Activated T-cell treated with anti-CD3 and anti-CD28 coated beads, Interleukin-2, amount 50 U/mL, for 72 hours (primary cell): ENCODE data around the gene SSX4B. TPM values are rescaled to one million over a fixed set of nuclear protein-coding genes. Genes with fewer than 3 reads are reported as not detected.
"Not testable (repeated sequence)": the region's sequence is repeated elsewhere in the genome, so short reads cannot be mapped to it uniquely, and the experiment has no call there.

Experiments used
- ATAC-seq, 2 donors: fragments of 150-1000 bp; cut with Tn5 transposase; replicated peaks in 1 of 2; 2 replicates each; pipeline ENCODE4 v1.10.0; 2021; ENCODE audit warnings: moderate library complexity in 2 of 2, mild to moderate bottlenecking in 1 of 2
- DNase-seq, 2 donors: peaks; one replicate each; pipeline ENCODE4 v3.0.0; 2021 to 2022; ENCODE audit warnings: mixed read lengths in 1 of 2
- H3K27ac Mint-ChIP-seq: one replicate; pipeline ENCODE4 v1.8.0; 2022; ENCODE audit warnings: mild to moderate bottlenecking, moderate library complexity, mixed read lengths
- H3K27me3 Mint-ChIP-seq: one replicate; pipeline ENCODE4 v1.8.0; 2022; ENCODE audit warnings: low read depth, mixed read lengths
- H3K36me3 Mint-ChIP-seq, 2 donors: one replicate each; pipeline ENCODE4 v1.8.0; 2022; ENCODE audit warnings: mixed read lengths in 2 of 2, mild to moderate bottlenecking in 1 of 2; ENCODE audit not compliant: insufficient read depth in 2 of 2
- H3K4me1 Mint-ChIP-seq: one replicate; pipeline ENCODE4 v1.8.0; 2022; ENCODE audit warnings: low read depth, mixed read lengths
- H3K4me3 Mint-ChIP-seq, 2 donors: one replicate each; pipeline ENCODE4 v1.8.0; 2022; ENCODE audit warnings: mild to moderate bottlenecking in 2 of 2, mixed read lengths in 2 of 2, moderate library complexity in 2 of 2
- H3K9me3 Mint-ChIP-seq, 2 donors: one replicate each; pipeline ENCODE4 v1.8.0; 2022; ENCODE audit warnings: mixed read lengths in 2 of 2
- total RNA-seq, 2 donors: library from RNA; stranded (reverse); gene quantifications; one replicate each; pipeline ENCODE4 v1.2.3, GENCODE V29; 2022

The SSX4B gene
- not detected for total RNA-seq

DNA sequence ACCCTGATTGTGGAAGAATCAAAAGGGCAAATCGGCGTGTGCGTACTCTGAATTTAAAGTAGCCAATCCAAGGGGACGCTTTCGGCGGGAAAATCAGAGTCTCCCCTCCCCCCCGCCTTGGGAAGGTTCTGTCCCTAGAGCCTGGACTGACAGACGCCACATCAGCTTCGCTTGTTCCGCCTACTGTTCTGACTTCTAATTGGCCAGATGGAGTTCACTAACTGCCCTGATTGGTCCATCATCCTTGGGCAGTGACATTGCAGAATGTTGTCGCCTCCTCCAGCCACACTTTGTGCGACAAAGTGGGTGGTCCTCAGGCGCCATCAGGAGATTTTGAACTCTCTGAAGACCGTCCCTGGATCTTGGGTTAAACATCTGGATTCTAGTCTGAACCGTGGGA, at the start of gene SSX4B:
Gene SSX4B, minus strand, starts transcription at position 101 of the 400 bp plus-strand sequence. CDS start 588 bp downstream, outside the sequence.
- H3K36me3 Mint-ChIP-seq, H3K27me3 Mint-ChIP-seq, ATAC-seq, H3K4me3 Mint-ChIP-seq, H3K4me1 Mint-ChIP-seq, H3K9me3 Mint-ChIP-seq, H3K27ac Mint-ChIP-seq, DNase-seq: not testable (repeated sequence)

DNA sequence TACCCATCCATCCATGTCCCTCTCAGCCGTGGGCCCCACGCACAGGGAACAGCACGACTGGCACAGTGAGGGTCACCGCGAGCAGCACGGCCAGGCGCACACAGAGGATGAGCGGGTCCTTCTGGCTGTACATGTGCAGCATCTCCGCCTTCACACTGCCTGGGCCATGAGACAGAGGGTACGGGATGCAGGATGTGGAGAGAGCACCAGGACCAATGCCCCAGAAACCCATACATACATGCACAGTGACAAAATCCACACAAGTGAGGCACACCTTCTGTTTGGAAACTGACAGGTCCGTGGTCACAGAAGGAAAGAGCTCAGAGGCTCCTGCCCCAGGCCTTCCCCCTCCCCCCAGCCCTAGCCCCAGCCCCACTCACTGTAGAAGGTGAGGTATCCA, 48.8 kb upstream of the SSX4B start:
- Mint-ChIP-seq H3K4me1 (peaks cover 46% of the 10 kb centered on the region), H3K9me3 (no peaks in the 10 kb centered on the region), H3K36me3 (peaks cover 13 to 28% of the 10 kb centered on the region in 2 donors), H3K27ac (no peak overlapping the region), H3K4me3 (no peak overlapping the region), H3K27me3 (no peaks in the 10 kb centered on the region)
- ATAC-seq (no peak), DNase-seq (no peak)

DNA sequence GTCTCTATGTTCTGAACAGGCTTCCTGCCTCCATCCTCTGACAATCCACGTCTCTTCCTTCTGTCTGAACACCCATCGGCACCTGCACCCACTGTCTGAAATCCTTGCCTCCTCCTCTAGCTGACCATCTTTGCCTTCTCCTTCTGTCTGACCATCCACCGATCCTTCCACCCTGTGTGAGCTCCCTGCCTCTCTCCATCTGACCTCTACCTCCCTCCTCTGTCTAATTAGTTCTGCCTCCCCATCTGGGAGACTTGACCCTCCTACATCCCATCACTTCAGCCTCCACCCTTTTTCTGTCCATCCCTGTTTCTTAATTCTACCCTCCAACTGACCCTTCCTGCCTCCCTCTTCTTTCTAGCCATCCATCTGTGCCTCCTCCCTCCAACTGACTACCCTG, 48.3 kb upstream of the SSX4B start:
- H3K36me3 Mint-ChIP-seq, result peaks cover 10 to 25% of the 10 kb centered on the region in 2 donors
- no peak for DNase-seq

GRCh38 chrX:48459483-48459882, 47.7 kb upstream of the SSX4B start:
- Mint-ChIP-seq H3K4me1 (peaks cover 34% of the 10 kb centered on the region), H3K36me3 (peaks cover 10 to 25% of the 10 kb centered on the region in 2 donors), H3K9me3 (no peaks in the 10 kb centered on the region), H3K27ac (peak overlapping the region; percentile 38), H3K27me3 (no peaks in the 10 kb centered on the region), H3K4me3 (no peak overlapping the region)
- no peak for DNase-seq
- no peak for ATAC-seq

More for the DNA sequence above, 48.3 kb upstream of the SSX4B start:
- Mint-ChIP-seq H3K4me3 (peak overlapping the region in 1 of 2 donors; percentile 8), H3K27me3 (no peaks in the 10 kb centered on the region), H3K27ac (peak overlapping the region; percentile 87), H3K9me3 (no peaks in the 10 kb centered on the region), H3K4me1 (peaks cover 40% of the 10 kb centered on the region)
- no peak for ATAC-seq

- Mint-ChIP-seq H3K27me3 (no peaks in the 10 kb centered on the region), H3K9me3 (no peaks in the 10 kb centered on the region), H3K27ac (no peak overlapping the region), H3K4me1 (peaks cover 27% of the 10 kb centered on the region), H3K36me3 (peaks cover 7 to 20% of the 10 kb centered on the region in 2 donors), H3K4me3 (no peak overlapping the region)
- ATAC-seq (no peak), DNase-seq (no peak)
Observed at GRCh38 chrX:48458711-48459110, 47.0 kb upstream of the SSX4B start.

DNA sequence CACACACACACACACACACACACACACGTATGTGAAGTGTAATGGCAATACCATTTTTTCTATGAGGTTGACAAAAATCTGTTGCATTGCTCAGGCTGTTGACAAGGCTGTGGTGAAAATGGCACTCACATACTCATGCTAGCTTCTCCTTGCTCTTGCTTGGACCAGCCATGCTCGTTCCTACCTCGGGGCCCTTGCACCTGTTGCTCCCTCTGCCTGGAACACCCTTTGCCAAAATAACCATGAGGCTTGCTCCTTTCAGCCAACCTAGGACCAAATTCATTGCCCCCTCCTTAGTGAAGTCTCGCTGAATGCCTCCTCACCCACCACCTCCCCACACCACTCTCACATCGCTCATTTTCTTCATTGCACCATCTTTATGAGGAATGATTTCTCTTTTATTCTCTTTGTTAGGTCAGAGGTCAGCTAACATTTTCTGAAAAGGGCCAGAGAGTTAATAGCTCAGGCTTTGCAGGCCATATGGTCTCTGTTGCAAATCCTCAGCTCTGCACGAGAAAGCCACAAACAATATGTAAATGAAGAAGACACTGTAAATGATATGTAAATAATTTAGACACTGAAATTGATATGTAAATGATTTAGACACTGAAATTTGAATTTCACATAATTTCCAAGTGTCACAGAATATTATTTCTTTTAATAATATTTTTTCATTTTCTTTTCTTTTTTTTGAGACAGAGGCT, 45.0 kb upstream of the SSX4B start:
- DNase-seq, result no peak
- H3K9me3 Mint-ChIP-seq, result no peaks in the 10 kb centered on the region
- peak overlapping the region; percentile 46 for H3K27ac Mint-ChIP-seq
- no peaks in the 10 kb centered on the region for H3K27me3 Mint-ChIP-seq
- H3K4me1 Mint-ChIP-seq, result peaks cover 15% of the 10 kb centered on the region
- peaks cover 7 to 16% of the 10 kb centered on the region in 2 donors for H3K36me3 Mint-ChIP-seq
- ATAC-seq, result no peak
- no peak overlapping the region for H3K4me3 Mint-ChIP-seq

GRCh38 chrX:48451708-48452107, 39.9 kb upstream of the SSX4B start:
- H3K9me3 Mint-ChIP-seq, result no peaks in the 10 kb centered on the region
- no peaks in the 10 kb centered on the region for H3K36me3 Mint-ChIP-seq
- DNase-seq (no peak), ATAC-seq (no peak)
- H3K27me3 Mint-ChIP-seq, result peaks cover 7% of the 10 kb centered on the region
- no peaks in the 10 kb centered on the region for H3K4me1 Mint-ChIP-seq
- no peak overlapping the region for H3K4me3 Mint-ChIP-seq
- no peak overlapping the region for H3K27ac Mint-ChIP-seq

DNA sequence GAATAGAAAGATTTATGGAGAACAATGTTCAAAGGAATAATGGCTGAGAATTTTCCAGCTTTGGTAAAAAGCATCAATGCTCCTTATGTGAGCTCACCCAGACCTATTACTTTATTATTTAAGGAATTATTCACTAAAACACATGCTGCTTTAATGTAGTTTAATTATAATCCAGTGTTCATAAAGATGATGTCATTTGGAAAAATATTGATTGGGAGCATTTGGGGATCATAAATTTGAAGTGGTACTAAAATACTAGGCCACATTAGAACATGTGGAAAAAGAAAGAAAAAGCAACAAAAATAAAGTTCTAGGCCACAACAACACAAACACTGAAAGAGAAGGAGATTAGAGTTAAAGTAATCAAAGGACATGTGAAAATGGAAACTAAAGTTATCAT, 38.3 kb upstream of the SSX4B start:
- DNase-seq (no peak), ATAC-seq (no peak)
- no peak overlapping the region for H3K4me3 Mint-ChIP-seq
- H3K4me1 Mint-ChIP-seq, result no peaks in the 10 kb centered on the region
- H3K36me3 Mint-ChIP-seq, result no peaks in the 10 kb centered on the region
- no peak overlapping the region for H3K27ac Mint-ChIP-seq
- no peaks in the 10 kb centered on the region for H3K9me3 Mint-ChIP-seq
- peaks cover 16% of the 10 kb centered on the region for H3K27me3 Mint-ChIP-seq

DNA sequence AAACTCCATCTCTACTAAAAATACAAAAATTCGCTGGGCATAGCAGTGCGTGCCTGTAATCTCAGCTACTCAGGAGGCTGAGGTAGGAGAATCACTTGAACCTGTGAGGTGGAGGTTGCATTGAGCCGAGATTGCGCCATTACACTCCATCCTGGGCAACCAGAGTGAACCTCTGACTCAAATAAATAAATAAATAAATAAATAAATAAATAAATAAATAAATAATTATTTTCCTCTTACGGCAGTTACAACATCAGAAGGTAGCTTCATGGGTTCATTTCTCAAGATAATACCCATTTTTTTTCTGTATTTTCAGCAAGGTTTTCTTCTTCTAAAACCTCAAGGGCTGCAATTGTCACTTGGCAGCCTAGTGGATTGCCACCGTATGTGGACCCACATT, 35.4 kb upstream of the SSX4B start:
- not testable (repeated sequence) for H3K4me3 Mint-ChIP-seq, H3K9me3 Mint-ChIP-seq, H3K4me1 Mint-ChIP-seq, H3K36me3 Mint-ChIP-seq, ATAC-seq, DNase-seq, H3K27ac Mint-ChIP-seq
- H3K27me3 Mint-ChIP-seq, result peaks cover 37% of the 10 kb centered on the region

DNA sequence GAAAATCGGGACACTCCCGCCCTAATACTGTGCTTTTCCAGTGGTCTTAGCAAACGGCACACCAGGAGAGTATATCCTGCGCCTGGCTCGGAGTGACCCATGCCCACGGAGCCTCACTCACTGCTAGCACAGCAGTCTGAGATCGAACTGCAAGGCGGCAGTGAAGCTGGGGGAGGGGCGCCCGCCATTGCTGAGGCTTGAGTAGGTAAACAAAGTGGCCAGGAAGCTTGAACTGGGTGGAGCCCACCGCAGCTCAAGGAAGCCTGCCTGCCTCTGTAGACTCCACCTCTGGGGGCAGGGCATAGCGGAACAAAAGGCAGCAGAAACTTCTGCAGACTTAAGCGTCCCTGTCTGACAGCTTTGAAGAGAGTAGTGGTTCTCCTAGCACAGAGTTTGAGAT, 22.0 kb upstream of the SSX4B start:
- DNase-seq, ATAC-seq, H3K9me3 Mint-ChIP-seq, H3K27ac Mint-ChIP-seq, H3K36me3 Mint-ChIP-seq, H3K4me1 Mint-ChIP-seq, H3K4me3 Mint-ChIP-seq: not testable (repeated sequence)
- peaks cover 15% of the 10 kb centered on the region for H3K27me3 Mint-ChIP-seq

- H3K27ac Mint-ChIP-seq, H3K4me3 Mint-ChIP-seq: not testable (repeated sequence)
Observed at GRCh38 chrX:48430166-48430565, 18.4 kb upstream of the SSX4B start.

GRCh38 chrX:48429606-48430005, 17.8 kb upstream of the SSX4B start:
- not testable (repeated sequence) for H3K27me3 Mint-ChIP-seq, H3K4me1 Mint-ChIP-seq, ATAC-seq, DNase-seq, H3K9me3 Mint-ChIP-seq, H3K27ac Mint-ChIP-seq, H3K36me3 Mint-ChIP-seq, H3K4me3 Mint-ChIP-seq

More at GRCh38 chrX:48430166-48430565, 18.4 kb upstream of the SSX4B start:
- not testable (repeated sequence) for H3K9me3 Mint-ChIP-seq, H3K4me1 Mint-ChIP-seq, DNase-seq, ATAC-seq, H3K27me3 Mint-ChIP-seq, H3K36me3 Mint-ChIP-seq

DNA sequence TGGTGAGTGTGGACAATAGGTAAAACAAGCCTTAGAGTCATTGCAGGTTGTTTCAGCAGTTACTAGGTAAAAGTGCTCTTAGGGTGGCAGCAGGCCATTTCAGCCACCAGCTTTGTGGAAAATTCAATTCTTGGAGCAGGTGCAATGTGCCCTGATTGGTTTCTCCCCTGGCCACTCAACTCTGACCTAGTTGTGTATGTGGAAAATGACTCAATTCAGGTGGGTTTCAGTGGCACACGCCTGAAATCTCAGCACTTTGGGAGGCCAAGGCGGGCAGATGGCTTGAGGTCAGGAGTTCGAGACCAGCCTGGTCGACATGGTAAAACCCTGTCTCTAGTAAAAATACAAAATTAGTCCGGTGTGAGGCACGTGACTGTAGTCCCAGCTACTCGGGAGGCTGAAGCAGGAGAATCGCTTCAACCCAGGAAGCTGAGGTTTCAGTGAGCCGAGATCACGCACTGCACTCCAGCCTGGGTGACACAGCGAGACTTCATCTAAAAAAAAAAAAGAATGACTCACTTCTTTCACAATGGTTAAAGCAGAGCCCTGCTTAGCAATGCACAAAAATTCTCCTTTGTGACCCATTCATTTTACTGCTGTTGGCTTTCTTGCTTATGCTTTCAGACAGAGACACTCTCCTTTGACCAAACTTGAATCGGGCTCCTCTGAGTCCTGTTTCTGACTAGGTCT, 15.4 kb upstream of the SSX4B start:
- not testable (repeated sequence) for H3K9me3 Mint-ChIP-seq, H3K36me3 Mint-ChIP-seq, H3K4me3 Mint-ChIP-seq, H3K27me3 Mint-ChIP-seq, H3K4me1 Mint-ChIP-seq, DNase-seq, H3K27ac Mint-ChIP-seq
- ATAC-seq, result peak; percentile 98 to 99
